ENCODE data around the gene SH3PXD2B.
A peak's percentile ranks its signal among the peaks of the same experiment; 100 is the strongest.

The SH3PXD2B gene

GRCh38 chr5:172455511-172456061, 1.3 kb upstream of the SH3PXD2B start:
- no peak for TF ChIP-seq Cebpa-rat (IDR thresholded peaks at IDR 0.05)
- Histone ChIP-seq H3K9me3 (no peaks in the 10 kb centered on the region), H3K4me3 (no peak overlapping the region), H3K9ac (no peak overlapping the region), H3K36me3 (no peaks in the 10 kb centered on the region), H3K4me2 (peak overlapping the region; percentile 74; the same call in 1 of the 2 replicates), H4K20me1 (peaks cover 10% of the 10 kb centered on the region; the same call in 1 of the 2 replicates), H3K4me1 (peaks cover 53% of the 10 kb centered on the region), H3K27ac (no peak overlapping the region), H3K27me3 (no peaks in the 10 kb centered on the region)

- Histone ChIP-seq H3K4me2 (peak overlapping the region; percentile 74), H3K27ac (no peak overlapping the region), H3K27me3 (no peaks in the 10 kb centered on the region), H3K4me3 (peak overlapping the region; percentile 88), H3K36me3 (no peaks in the 10 kb centered on the region), H3K9ac (peak overlapping the region; percentile 67; the same call in 1 of the 2 replicates), H4K20me1 (peaks cover 12% of the 10 kb centered on the region; the same call in 1 of the 2 replicates), H3K4me1 (peaks cover 48% of the 10 kb centered on the region), H3K9me3 (no peaks in the 10 kb centered on the region)
- TF ChIP-seq Cebpa-rat (IDR thresholded peaks at IDR 0.05): no peak
Observed at GRCh38 chr5:172455087-172455381, 709 bp upstream of the SH3PXD2B start.

- peaks cover 38% of the 10 kb centered on the region for H3K4me1 ChIP-seq
- no peaks in the 10 kb centered on the region for H3K27me3 ChIP-seq
- peaks cover 12% of the 10 kb centered on the region; the same call in 1 of the 2 replicates for H4K20me1 ChIP-seq
- H3K27ac ChIP-seq: peak overlapping the region; percentile 73
- peak overlapping the region; percentile 88 for H3K4me3 ChIP-seq
- no peak for TF ChIP-seq Cebpa-rat (IDR thresholded peaks at IDR 0.05)
- H3K36me3 ChIP-seq: no peaks in the 10 kb centered on the region
- H3K9me3 ChIP-seq: no peaks in the 10 kb centered on the region
- H3K9ac ChIP-seq: peak overlapping the region; percentile 75; the same call in 1 of the 2 replicates
- H3K4me2 ChIP-seq: peak overlapping the region; percentile 95
Observed at GRCh38 chr5:172453986-172454357, 353 bp downstream of the SH3PXD2B start.

- peaks cover 34% of the 10 kb centered on the region for H3K4me1 ChIP-seq
- no peaks in the 10 kb centered on the region for H3K36me3 ChIP-seq
- H4K20me1 ChIP-seq: peaks cover 12% of the 10 kb centered on the region; the same call in 1 of the 2 replicates
- no peaks in the 10 kb centered on the region for H3K9me3 ChIP-seq
- H3K9ac ChIP-seq: peak overlapping the region; percentile 75
- H3K4me2 ChIP-seq: peak overlapping the region; percentile 95
- 0 out of 2 replicates have a peak overlapping the region, but pooled peaks have one; percentile 73 for H3K27ac ChIP-seq
- peak overlapping the region; percentile 88 for H3K4me3 ChIP-seq
- no peaks in the 10 kb centered on the region for H3K27me3 ChIP-seq
- TF ChIP-seq Cebpa-rat (IDR thresholded peaks at IDR 0.05): no peak
Observed at GRCh38 chr5:172453206-172453985, 929 bp downstream of the SH3PXD2B start.

- Histone ChIP-seq H3K27ac (no peak overlapping the region), H3K4me3 (no peak overlapping the region), H3K36me3 (no peaks in the 10 kb centered on the region), H4K20me1 (peaks cover 17% of the 10 kb centered on the region; the same call in 1 of the 2 replicates), H3K27me3 (no peaks in the 10 kb centered on the region), H3K9ac (no peak overlapping the region), H3K4me1 (peaks cover 33% of the 10 kb centered on the region), H3K4me2 (peak overlapping the region; percentile 95), H3K9me3 (no peaks in the 10 kb centered on the region)
- no peak for TF ChIP-seq Cebpa-rat (IDR thresholded peaks at IDR 0.05)
Observed at GRCh38 chr5:172452398-172453205, 1.7 kb downstream of the SH3PXD2B start.

- Histone ChIP-seq H3K9ac (no peak overlapping the region), H3K27ac (no peak overlapping the region), H4K20me1 (peaks cover 22% of the 10 kb centered on the region), H3K4me2 (no peak overlapping the region), H3K4me3 (no peak overlapping the region), H3K36me3 (no peaks in the 10 kb centered on the region), H3K4me1 (peaks cover 35% of the 10 kb centered on the region), H3K27me3 (no peaks in the 10 kb centered on the region), H3K9me3 (no peaks in the 10 kb centered on the region)
- TF ChIP-seq Cebpa-rat (IDR thresholded peaks at IDR 0.05): no peak
Observed at GRCh38 chr5:172451771-172452197, 2.5 kb downstream of the SH3PXD2B start.

- Histone ChIP-seq H3K36me3 (no peaks in the 10 kb centered on the region), H3K4me1 (peaks cover 42% of the 10 kb centered on the region), H4K20me1 (peaks cover 29% of the 10 kb centered on the region), H3K9ac (no peak overlapping the region), H3K27ac (no peak overlapping the region), H3K4me3 (no peak overlapping the region), H3K9me3 (no peaks in the 10 kb centered on the region), H3K27me3 (no peaks in the 10 kb centered on the region), H3K4me2 (no peak overlapping the region)
- no peak for TF ChIP-seq Cebpa-rat (IDR thresholded peaks at IDR 0.05)
Observed at GRCh38 chr5:172450861-172451695, 3.2 kb downstream of the SH3PXD2B start.

GRCh38 chr5:172450453-172450852, 3.9 kb downstream of the SH3PXD2B start:
- Histone ChIP-seq H3K27ac (no peak overlapping the region), H3K36me3 (no peaks in the 10 kb centered on the region), H3K4me2 (no peak overlapping the region), H4K20me1 (peaks cover 35% of the 10 kb centered on the region), H3K4me3 (no peak overlapping the region), H3K27me3 (no peaks in the 10 kb centered on the region), H3K9me3 (no peaks in the 10 kb centered on the region), H3K9ac (no peak overlapping the region), H3K4me1 (peaks cover 47% of the 10 kb centered on the region)
- no peak for TF ChIP-seq Cebpa-rat (IDR thresholded peaks at IDR 0.05)

GRCh38 chr5:172448999-172449398, 5.3 kb downstream of the SH3PXD2B start:
- H3K27ac ChIP-seq: no peak overlapping the region
- H3K9ac ChIP-seq: no peak overlapping the region
- peaks cover 35% of the 10 kb centered on the region for H4K20me1 ChIP-seq
- TF ChIP-seq Cebpa-rat (IDR thresholded peaks at IDR 0.05): no peak
- H3K27me3 ChIP-seq: no peaks in the 10 kb centered on the region
- no peak overlapping the region for H3K4me3 ChIP-seq
- H3K36me3 ChIP-seq: no peaks in the 10 kb centered on the region
- H3K9me3 ChIP-seq: no peaks in the 10 kb centered on the region
- H3K4me1 ChIP-seq: peaks cover 43% of the 10 kb centered on the region
- no peak overlapping the region for H3K4me2 ChIP-seq
